ENCODE measurements around the gene ARCN1.

DNA sequence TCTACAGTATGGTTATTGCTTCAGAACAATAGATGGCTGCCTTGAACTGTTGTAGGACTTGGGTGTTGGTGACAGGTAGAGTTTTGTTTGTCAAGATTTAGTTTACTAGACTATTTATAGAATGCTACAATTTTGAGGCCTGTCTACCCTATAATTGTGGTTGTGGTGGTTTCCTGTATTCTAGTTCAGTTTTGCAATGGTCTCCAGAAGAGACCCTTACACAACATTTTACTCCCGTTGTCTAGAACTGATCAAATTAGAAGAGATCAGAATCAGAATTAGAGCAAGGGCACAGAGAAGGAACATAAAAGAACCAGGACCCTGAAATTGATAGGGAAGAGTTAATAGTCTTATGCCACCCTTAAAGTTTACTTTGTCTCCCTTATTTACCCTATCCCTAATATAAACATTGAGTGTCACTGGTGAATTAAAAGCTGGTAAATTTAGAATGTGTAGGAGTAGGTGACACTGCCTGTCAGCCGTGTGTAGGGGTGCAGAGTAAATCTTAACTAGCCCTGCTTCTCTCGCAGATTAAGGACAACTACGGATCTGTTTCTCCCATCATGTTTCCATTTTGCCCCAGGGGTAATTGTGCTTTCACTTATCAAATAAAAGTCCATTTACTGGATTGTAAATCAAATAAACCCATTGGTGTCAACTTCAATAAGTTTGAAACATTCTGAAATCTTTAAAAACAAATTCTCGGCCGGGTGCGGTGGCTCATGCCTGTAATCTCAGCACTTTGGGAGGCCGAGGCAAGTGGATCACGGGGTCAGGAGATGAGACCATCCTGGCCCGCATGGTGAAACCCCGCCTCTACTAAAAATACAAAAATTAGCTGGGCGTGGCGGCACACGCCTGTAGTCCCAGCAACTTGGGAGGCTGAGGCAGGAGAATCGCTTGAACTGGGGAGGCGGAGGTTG lies 24.3 kb downstream of the ARCN1 start:
- TF ChIP-seq EZH2phosphoT487 (IDR thresholded peaks at IDR 0.05) (no peak), EZH2 (IDR thresholded peaks at IDR 0.05) (no peak)
- TF ChIP-seq, protein P1, sequence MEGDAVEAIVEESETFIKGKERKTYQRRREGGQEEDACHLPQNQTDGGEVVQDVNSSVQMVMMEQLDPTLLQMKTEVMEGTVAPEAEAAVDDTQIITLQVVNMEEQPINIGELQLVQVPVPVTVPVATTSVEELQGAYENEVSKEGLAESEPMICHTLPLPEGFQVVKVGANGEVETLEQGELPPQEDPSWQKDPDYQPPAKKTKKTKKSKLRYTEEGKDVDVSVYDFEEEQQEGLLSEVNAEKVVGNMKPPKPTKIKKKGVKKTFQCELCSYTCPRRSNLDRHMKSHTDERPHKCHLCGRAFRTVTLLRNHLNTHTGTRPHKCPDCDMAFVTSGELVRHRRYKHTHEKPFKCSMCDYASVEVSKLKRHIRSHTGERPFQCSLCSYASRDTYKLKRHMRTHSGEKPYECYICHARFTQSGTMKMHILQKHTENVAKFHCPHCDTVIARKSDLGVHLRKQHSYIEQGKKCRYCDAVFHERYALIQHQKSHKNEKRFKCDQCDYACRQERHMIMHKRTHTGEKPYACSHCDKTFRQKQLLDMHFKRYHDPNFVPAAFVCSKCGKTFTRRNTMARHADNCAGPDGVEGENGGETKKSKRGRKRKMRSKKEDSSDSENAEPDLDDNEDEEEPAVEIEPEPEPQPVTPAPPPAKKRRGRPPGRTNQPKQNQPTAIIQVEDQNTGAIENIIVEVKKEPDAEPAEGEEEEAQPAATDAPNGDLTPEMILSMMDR (IDR thresholded peaks at IDR 0.05): no peak
